KMS-11 (cell line): Measurements from ENCODE around the gene HADH.

Source experiments
- H2AFZ ChIP-seq: fragments of 200-600 bp; sonication (generic); 2 replicates; pipeline ENCODE4 v1.6.1; 2016; ENCODE audit warnings: antibody characterized with exemption, mixed run types, low read depth
- H3K27ac ChIP-seq: fragments of 200-600 bp; sonication (generic); 2 replicates; pipeline ENCODE4 v1.6.1; 2016; ENCODE audit warnings: mild to moderate bottlenecking, mixed run types
- H3K27me3 ChIP-seq: fragments of 200-600 bp; sonication (generic); 2 replicates; pipeline ENCODE4 v1.6.1; 2017; ENCODE audit warnings: mild to moderate bottlenecking, low read depth, mixed run types, moderate library complexity; ENCODE audit not compliant: insufficient read depth
- H3K36me3 ChIP-seq: fragments of 200-600 bp; sonication (generic); 2 replicates; pipeline ENCODE4 v1.6.1; 2017; ENCODE audit warnings: mild to moderate bottlenecking, mixed run types; ENCODE audit not compliant: insufficient read depth
- H3K4me1 ChIP-seq: fragments of 200-600 bp; sonication (generic); 2 replicates; pipeline ENCODE4 v1.6.1; 2016; ENCODE audit warnings: mild to moderate bottlenecking, low read depth, mixed run types; ENCODE audit not compliant: poor library complexity, severe bottlenecking
- H3K4me2 ChIP-seq: fragments of 200-600 bp; sonication (generic); 2 replicates; pipeline ENCODE4 v1.7.0; 2016; ENCODE audit warnings: mild to moderate bottlenecking, mixed run types
- H3K4me3 ChIP-seq: fragments of 200-600 bp; sonication (generic); IDR thresholded peaks from 2 replicates; pipeline ENCODE4 v1.6.1; 2017; ENCODE audit warnings: low read depth, low read length, mixed read lengths; ENCODE audit not compliant: insufficient read depth
- H3K79me2 ChIP-seq: fragments of 200-600 bp; sonication (generic); 2 replicates; pipeline ENCODE4 v1.6.1; 2016; ENCODE audit warnings: low read depth, mixed run types; ENCODE audit not compliant: insufficient read depth
- H3K9ac ChIP-seq: fragments of 200-600 bp; sonication (generic); 2 replicates; pipeline ENCODE4 v1.6.1; 2016; ENCODE audit warnings: mild to moderate bottlenecking, mixed run types
- H4K20me1 ChIP-seq: fragments of 200-600 bp; sonication (generic); 2 replicates; pipeline ENCODE4 v1.6.1; 2016; ENCODE audit warnings: mild to moderate bottlenecking, mixed run types; ENCODE audit not compliant: insufficient read depth
- CTCF ChIP-seq: fragments of 200-600 bp; sonication (generic); conservative IDR thresholded peaks from 2 replicates; pipeline ENCODE4 v1.6.1; 2017; ENCODE audit warnings: low read depth, mild to moderate bottlenecking, antibody characterized with exemption, low read length, moderate library complexity, mixed read lengths

Gene HADH

GRCh38 chr4:108060686-108061321, 71.1 kb downstream of the HADH start:
- no peaks in the 10 kb centered on the region for H3K79me2 ChIP-seq

DNA sequence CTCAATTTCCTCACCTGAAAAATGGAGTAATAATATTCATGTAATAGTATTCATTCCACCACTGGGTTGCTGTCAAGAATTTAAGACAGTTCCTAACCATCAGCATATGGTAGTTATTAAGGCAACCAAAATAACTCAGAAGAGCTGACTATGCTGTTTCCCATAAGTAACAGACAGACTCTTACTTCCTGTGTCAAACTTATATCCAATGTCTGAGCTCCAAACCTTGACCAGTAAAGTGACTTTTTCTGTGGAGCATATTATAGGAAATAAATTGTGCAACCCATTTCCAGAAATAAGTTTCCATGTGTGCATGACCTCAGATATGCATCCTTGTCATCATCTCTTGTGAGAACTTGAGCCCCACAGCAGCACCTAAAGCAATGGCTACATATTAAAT, 78.8 kb downstream of the HADH start:
- Histone ChIP-seq H3K9ac (no peak overlapping the region), H3K4me3 (no peak overlapping the region), H3K27ac (no peak overlapping the region), H3K79me2 (no peaks in the 10 kb centered on the region), H2AFZ (no peak overlapping the region), H3K4me1 (peaks cover 15% of the 10 kb centered on the region), H4K20me1 (no peaks in the 10 kb centered on the region), H3K4me2 (peak overlapping the region; percentile 46), H3K27me3 (no peaks in the 10 kb centered on the region), H3K36me3 (no peaks in the 10 kb centered on the region)
- TF ChIP-seq CTCF: no peak

More at GRCh38 chr4:108060686-108061321, 71.1 kb downstream of the HADH start:
- TF ChIP-seq CTCF: no peak
- Histone ChIP-seq H3K9ac (no peak overlapping the region), H3K27me3 (no peaks in the 10 kb centered on the region), H3K27ac (no peak overlapping the region), H3K4me1 (peaks cover 15% of the 10 kb centered on the region), H2AFZ (no peak overlapping the region), H4K20me1 (no peaks in the 10 kb centered on the region), H3K4me2 (no peak overlapping the region), H3K36me3 (0 out of 2 replicates have a peak, but pooled peaks cover 4% of the 10 kb centered on the region), H3K4me3 (no peak overlapping the region)

DNA sequence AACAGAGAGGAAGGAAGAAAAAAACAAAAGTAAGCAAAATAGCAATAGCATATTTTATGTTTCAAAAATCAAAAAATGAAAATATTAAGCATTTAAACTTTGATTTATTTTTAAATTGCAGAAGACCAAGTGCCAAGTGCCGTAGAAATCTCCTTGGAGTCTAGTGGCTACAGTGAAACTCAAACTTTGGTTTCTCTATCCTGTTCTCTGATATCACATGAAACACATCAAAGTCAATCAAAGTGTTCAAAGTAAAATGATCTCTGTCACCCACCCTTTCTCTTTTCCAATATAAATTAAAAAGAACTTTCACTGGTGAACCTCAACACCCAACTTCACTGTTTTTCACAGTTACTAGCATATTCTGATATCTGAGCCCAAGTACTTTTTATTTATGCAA, 81.1 kb downstream of the HADH start:
- Histone ChIP-seq H3K27ac (no peak overlapping the region), H3K9ac (no peak overlapping the region), H3K4me2 (no peak overlapping the region), H3K4me3 (no peak overlapping the region), H3K27me3 (no peaks in the 10 kb centered on the region), H3K36me3 (no peaks in the 10 kb centered on the region), H3K79me2 (no peaks in the 10 kb centered on the region), H2AFZ (no peak overlapping the region), H3K4me1 (peaks cover 15% of the 10 kb centered on the region), H4K20me1 (no peaks in the 10 kb centered on the region)
- TF ChIP-seq CTCF: no peak

- Histone ChIP-seq H3K4me2 (no peak overlapping the region), H3K79me2 (no peaks in the 10 kb centered on the region)
- no peak for TF ChIP-seq CTCF
Observed at GRCh38 chr4:108072300-108072699, 82.6 kb downstream of the HADH start.

More at GRCh38 chr4:108072300-108072699, 82.6 kb downstream of the HADH start:
- Histone ChIP-seq H2AFZ (no peak overlapping the region), H4K20me1 (no peaks in the 10 kb centered on the region), H3K4me1 (peaks cover 15% of the 10 kb centered on the region), H3K4me3 (no peak overlapping the region), H3K9ac (no peak overlapping the region), H3K36me3 (no peaks in the 10 kb centered on the region), H3K27ac (no peak overlapping the region), H3K27me3 (no peaks in the 10 kb centered on the region)
